ENCODE measurements around the gene CANX. TPM values are rescaled to one million over a fixed set of nuclear protein-coding genes. Genes with fewer than 3 reads are reported as not detected.

The CANX gene
- total RNA-seq, 2 experiments from 2014 or later: 431 to 444 TPM

DNA sequence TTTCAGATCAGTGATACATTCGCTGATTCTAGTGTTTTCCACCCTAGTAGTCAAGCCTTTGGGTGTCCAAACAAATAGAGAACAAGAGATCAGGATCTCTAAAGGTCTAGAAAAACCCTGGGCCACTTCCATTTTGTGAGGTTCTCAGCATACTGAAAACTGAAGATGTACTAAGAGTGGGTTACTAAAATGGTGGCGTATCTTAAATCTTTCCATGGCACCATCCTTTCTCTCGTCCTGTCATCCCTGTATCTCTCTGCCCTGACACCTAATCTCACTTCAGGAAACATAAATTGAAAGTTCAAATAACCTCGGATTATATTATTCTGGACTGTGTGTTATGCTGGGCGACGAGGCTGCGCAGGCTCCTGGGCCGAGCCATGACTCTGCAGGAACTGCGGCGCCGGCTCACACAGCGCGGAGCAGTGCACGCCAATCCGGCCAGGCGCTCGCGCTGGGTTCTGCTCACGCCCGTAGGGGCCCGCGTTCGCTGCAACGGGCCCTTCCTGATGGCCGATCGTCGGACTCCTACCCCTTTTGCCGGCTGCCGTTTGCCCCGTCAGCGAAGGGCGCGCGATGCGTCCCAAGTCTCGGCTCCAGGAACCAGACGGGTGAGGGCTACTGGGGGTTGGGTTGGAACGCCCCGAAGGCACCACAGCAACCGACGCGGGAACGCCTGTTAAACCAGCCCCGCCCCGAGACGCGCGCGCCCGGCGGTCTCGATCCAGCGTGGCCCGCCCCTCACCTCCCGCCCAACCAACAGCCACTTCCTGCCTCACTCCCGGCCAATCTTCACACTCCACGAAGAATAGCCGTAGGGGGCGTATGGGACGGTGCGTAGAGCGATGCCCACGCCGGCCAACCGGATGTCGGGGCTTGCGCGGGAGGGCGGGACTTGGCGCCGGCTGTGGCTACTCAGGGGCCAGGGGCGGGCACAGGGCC is 503 bp upstream of the CANX start:
- CTCF ChIA-PET: interaction anchor here (4.5 kb wide), 1 partner anchor 19 kb away, joined by 27 read pairs; the partner anchor contains the start of gene CBY3
- peak; percentile 99 for DNase-seq
- peaks cover 31% of the 10 kb centered on the region for H3K4me1 Mint-ChIP-seq (ENCODE audit: low read depth)
- TF ChIP-seq, protein P1, sequence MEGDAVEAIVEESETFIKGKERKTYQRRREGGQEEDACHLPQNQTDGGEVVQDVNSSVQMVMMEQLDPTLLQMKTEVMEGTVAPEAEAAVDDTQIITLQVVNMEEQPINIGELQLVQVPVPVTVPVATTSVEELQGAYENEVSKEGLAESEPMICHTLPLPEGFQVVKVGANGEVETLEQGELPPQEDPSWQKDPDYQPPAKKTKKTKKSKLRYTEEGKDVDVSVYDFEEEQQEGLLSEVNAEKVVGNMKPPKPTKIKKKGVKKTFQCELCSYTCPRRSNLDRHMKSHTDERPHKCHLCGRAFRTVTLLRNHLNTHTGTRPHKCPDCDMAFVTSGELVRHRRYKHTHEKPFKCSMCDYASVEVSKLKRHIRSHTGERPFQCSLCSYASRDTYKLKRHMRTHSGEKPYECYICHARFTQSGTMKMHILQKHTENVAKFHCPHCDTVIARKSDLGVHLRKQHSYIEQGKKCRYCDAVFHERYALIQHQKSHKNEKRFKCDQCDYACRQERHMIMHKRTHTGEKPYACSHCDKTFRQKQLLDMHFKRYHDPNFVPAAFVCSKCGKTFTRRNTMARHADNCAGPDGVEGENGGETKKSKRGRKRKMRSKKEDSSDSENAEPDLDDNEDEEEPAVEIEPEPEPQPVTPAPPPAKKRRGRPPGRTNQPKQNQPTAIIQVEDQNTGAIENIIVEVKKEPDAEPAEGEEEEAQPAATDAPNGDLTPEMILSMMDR (IDR thresholded peaks at IDR 0.05): no peak
- peaks cover 34% of the 10 kb centered on the region for H3K36me3 Mint-ChIP-seq (ENCODE audit: low read depth)
- ATAC-seq: peak; percentile 91
- peak overlapping the region; percentile 99 for H3K27ac Mint-ChIP-seq
- H3K9me3 Mint-ChIP-seq: no peaks in the 10 kb centered on the region
- peak overlapping the region; percentile 96 for H3K4me3 Mint-ChIP-seq
- intact Hi-C loops (cut with micrococcal nuclease): loop anchor here (2.0 kb wide), 1 partner anchor 35 kb away; the partner anchor contains the start of gene MAML1
- H3K27me3 Mint-ChIP-seq: no peaks in the 10 kb centered on the region
- POLR2A ChIA-PET: interaction anchor here (1.0 to 4.9 kb wide), 9 partner anchors 7 to 148 kb away, joined by 3 to 49 read pairs (median 6); partner anchors contain the start of genes CBY3, HNRNPH1, MAML1 and RUFY1

- intact Hi-C loops (cut with micrococcal nuclease): loop anchor here (2.0 kb wide), 1 partner anchor 33 kb away; the partner anchor contains the start of gene MAML1
- ATAC-seq: peak; percentile 14
- H3K9me3 Mint-ChIP-seq: no peaks in the 10 kb centered on the region
- ChIA-PET POLR2A (interaction anchor here (0.6 to 4.9 kb wide), 11 partner anchors 9 to 149 kb away, joined by 3 to 49 read pairs (median 4); partner anchors contain the start of genes CBY3, HNRNPH1, MAML1 and RUFY1), CTCF (no interaction called here)
- peaks cover 39% of the 10 kb centered on the region for H3K4me1 Mint-ChIP-seq (ENCODE audit: low read depth)
- peak overlapping the region; percentile 96 for H3K4me3 Mint-ChIP-seq
- H3K36me3 Mint-ChIP-seq (ENCODE audit: low read depth): peaks cover 44% of the 10 kb centered on the region
- TF ChIP-seq, protein P1 (IDR thresholded peaks at IDR 0.05): no peak
- H3K27me3 Mint-ChIP-seq: no peaks in the 10 kb centered on the region
- peak overlapping the region; percentile 99 for H3K27ac Mint-ChIP-seq
- peak; percentile 70 for DNase-seq
Measured at GRCh38 chr5:179699616-179700237, 960 bp downstream of the CANX start.

DNA sequence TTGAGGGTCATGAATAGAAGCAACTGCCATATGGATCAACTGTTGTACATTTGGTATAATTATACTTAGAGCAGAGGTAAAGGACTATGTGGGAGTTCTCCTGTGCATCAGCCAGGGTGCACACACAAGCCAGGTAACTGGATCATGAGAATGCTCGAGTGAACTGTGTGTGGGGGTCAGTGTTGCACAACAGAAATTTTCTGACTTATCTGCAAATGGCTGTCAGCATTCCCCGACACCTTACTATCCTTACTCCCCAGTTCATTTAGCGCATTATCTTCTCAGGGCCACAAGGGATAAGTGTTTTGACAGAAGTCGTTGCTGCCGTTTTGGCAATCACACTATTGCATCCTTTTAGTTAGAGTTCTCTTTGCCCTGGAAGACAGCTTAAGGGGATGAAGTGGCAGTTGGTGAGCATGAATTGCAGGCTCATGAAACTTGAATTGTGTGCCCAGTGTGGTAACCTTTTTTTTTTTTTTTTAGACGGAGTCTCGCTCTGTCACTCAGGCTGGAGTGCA is 1.7 kb downstream of the CANX start:
- POLR2A ChIA-PET: interaction anchor here (1.1 to 4.9 kb wide), 7 partner anchors 11 to 89 kb away, joined by 3 to 49 read pairs (median 6); partner anchors contain the start of genes CBY3 and HNRNPH1
- no peak for DNase-seq
- intact Hi-C loops (cut with micrococcal nuclease): no loop called here
- Mint-ChIP-seq H3K9me3 (no peaks in the 10 kb centered on the region), H3K4me1 (ENCODE audit: low read depth) (peaks cover 44% of the 10 kb centered on the region), H3K27ac (peak overlapping the region; percentile 99), H3K4me3 (peak overlapping the region; percentile 96), H3K27me3 (no peaks in the 10 kb centered on the region), H3K36me3 (ENCODE audit: low read depth) (peaks cover 50% of the 10 kb centered on the region)
- TF ChIP-seq, protein P1 (IDR thresholded peaks at IDR 0.05): no peak
- ATAC-seq: no peak
- CTCF ChIA-PET: no interaction called here

- Mint-ChIP-seq H3K9me3 (no peaks in the 10 kb centered on the region), H3K36me3 (ENCODE audit: low read depth) (peaks cover 42% of the 10 kb centered on the region), H3K27ac (peak overlapping the region; percentile 48), H3K4me3 (no peak overlapping the region), H3K27me3 (no peaks in the 10 kb centered on the region), H3K4me1 (ENCODE audit: low read depth) (peaks cover 4% of the 10 kb centered on the region)
- ATAC-seq (no peak), DNase-seq (no peak)
- TF ChIP-seq, protein P1 (IDR thresholded peaks at IDR 0.05): no peak
- intact Hi-C loops (cut with micrococcal nuclease): no loop called here
- ChIA-PET CTCF (interaction anchor here (1.2 to 1.3 kb wide), 2 partner anchors 12 to 47 kb away, joined by 6 to 8 read pairs; no protein-coding TSS in a partner anchor), POLR2A (interaction anchor here (0.5 to 2.4 kb wide), 3 partner anchors 12 to 165 kb away, joined by 3 to 5 read pairs (median 3); partner anchors contain the start of gene MAML1)
Measured at GRCh38 chr5:179716286-179716685, 17.5 kb downstream of the CANX start.
